ENCODE data around the gene CCDC138. TPM values are rescaled to one million over a fixed set of nuclear protein-coding genes. Genes with fewer than 3 reads are reported as not detected.

Gene CCDC138
- total RNA-seq, 4 donors from 2014 or later, result 2.0 to 4.0 (median 2.9) TPM

GRCh38 chr2:108884619-108885018 is 98.0 kb downstream of the CCDC138 start:
- intact Hi-C loops (cut with DNase I; ENCODE audit: low total_unique reads), result no loop called here
- DNase-seq (ENCODE audit: low spot score in 2 of 2), result no peak
- no peak for TF ChIP-seq POLR2A (IDR thresholded peaks at IDR 0.05)
- TF ChIP-seq CTCF (IDR thresholded peaks at IDR 0.05), result no peak
- WGBS, 2 donors, result 37 to 46% methylated on average over 6 of the region's 6 CpGs
- no peak overlapping the region for H3K4me3 ChIP-seq (ENCODE audit: low read depth, poor library complexity, severe bottlenecking)

- 93 to 97% methylated on average over 1 of the region's 1 CpG for WGBS, 2 donors
- intact Hi-C loops (cut with DNase I; ENCODE audit: low total_unique reads), result no loop called here
- TF ChIP-seq POLR2A (IDR thresholded peaks at IDR 0.05) (no peak), CTCF (IDR thresholded peaks at IDR 0.05) (no peak)
- H3K4me3 ChIP-seq (ENCODE audit: low read depth, poor library complexity, severe bottlenecking), result no peak overlapping the region
- DNase-seq (ENCODE audit: low spot score in 2 of 2), result no peak
These were observed 103.3 kb downstream of the CCDC138 start for GRCh38 chr2:108889907-108890306.

GRCh38 chr2:108893277-108893676 is 106.7 kb downstream of the CCDC138 start:
- no peak for TF ChIP-seq CTCF (IDR thresholded peaks at IDR 0.05)
- no peak for TF ChIP-seq POLR2A (IDR thresholded peaks at IDR 0.05)
- H3K4me3 ChIP-seq (ENCODE audit: low read depth, poor library complexity, severe bottlenecking), result no peak overlapping the region
- DNase-seq (ENCODE audit: low spot score in 2 of 2), result no peak
- WGBS, 2 donors, result 33 to 71% methylated on average over 1 of the region's 1 CpG
- intact Hi-C loops (cut with DNase I; ENCODE audit: low total_unique reads), result no loop called here

GRCh38 chr2:108894766-108895165 is 108.2 kb downstream of the CCDC138 start:
- intact Hi-C loops (cut with DNase I; ENCODE audit: low total_unique reads), result no loop called here
- WGBS, 2 donors, result 79 to 82% methylated on average over 3 of the region's 3 CpGs
- H3K4me3 ChIP-seq (ENCODE audit: low read depth, poor library complexity, severe bottlenecking), result no peak overlapping the region
- no peak for DNase-seq (ENCODE audit: low spot score in 2 of 2)
- TF ChIP-seq CTCF (IDR thresholded peaks at IDR 0.05) (no peak), POLR2A (IDR thresholded peaks at IDR 0.05) (no peak)

- TF ChIP-seq CTCF (IDR thresholded peaks at IDR 0.05) (no peak), POLR2A (IDR thresholded peaks at IDR 0.05) (no peak)
- WGBS, 2 donors, result 85 to 92% methylated on average over 2 of the region's 2 CpGs
- DNase-seq (ENCODE audit: low spot score in 2 of 2), result no peak
- H3K4me3 ChIP-seq (ENCODE audit: low read depth, poor library complexity, severe bottlenecking), result no peak overlapping the region
- intact Hi-C loops (cut with DNase I; ENCODE audit: low total_unique reads), result no loop called here
These were observed 108.6 kb downstream of the CCDC138 start for GRCh38 chr2:108895188-108895587.

GRCh38 chr2:108896741-108897140 is 110.2 kb downstream of the CCDC138 start:
- WGBS, 2 donors, result 91 to 95% methylated on average over 12 to 13 of the region's 13 CpGs
- DNase-seq (ENCODE audit: low spot score in 2 of 2), result no peak
- H3K4me3 ChIP-seq (ENCODE audit: low read depth, poor library complexity, severe bottlenecking), result no peak overlapping the region
- intact Hi-C loops (cut with DNase I; ENCODE audit: low total_unique reads), result no loop called here
- TF ChIP-seq POLR2A (IDR thresholded peaks at IDR 0.05) (no peak), CTCF (IDR thresholded peaks at IDR 0.05) (no peak)

Measured in lower leg skin (tissue), 4 donors.